Glutamatergic neuron (in vitro differentiated cells): ENCODE results near the gene NPC2. TPM values are rescaled to one million over a fixed set of nuclear protein-coding genes. Genes with fewer than 3 reads are reported as not detected.

ENCODE experiments used
- DNase-seq: peaks from one replicate; pipeline ENCODE4 v3.0.0; 2022
- H3K27ac Mint-ChIP-seq: one replicate; pipeline ENCODE4 v1.8.0; 2020; ENCODE audit warnings: mild to moderate bottlenecking, mixed read lengths, inconsistent platforms; ENCODE audit not compliant: unreplicated experiment
- H3K27me3 Mint-ChIP-seq: one replicate; pipeline ENCODE4 v1.8.0; 2020; ENCODE audit warnings: mild to moderate bottlenecking, moderate library complexity, mixed read lengths, inconsistent platforms; ENCODE audit not compliant: unreplicated experiment
- H3K36me3 Mint-ChIP-seq: one replicate; pipeline ENCODE4 v1.8.0; 2020; ENCODE audit warnings: mild to moderate bottlenecking, mixed read lengths, inconsistent platforms; ENCODE audit not compliant: unreplicated experiment
- H3K4me1 Mint-ChIP-seq: one replicate; pipeline ENCODE4 v1.8.0; 2020; ENCODE audit warnings: mild to moderate bottlenecking, low read depth, mixed read lengths, inconsistent platforms; ENCODE audit not compliant: unreplicated experiment
- H3K4me3 Mint-ChIP-seq: one replicate; pipeline ENCODE4 v1.8.0; 2020; ENCODE audit warnings: mild to moderate bottlenecking, mixed read lengths, inconsistent platforms; ENCODE audit not compliant: unreplicated experiment
- H3K9me3 Mint-ChIP-seq: one replicate; pipeline ENCODE4 v1.8.0; 2020; ENCODE audit warnings: mild to moderate bottlenecking, moderate library complexity, mixed read lengths, inconsistent platforms; ENCODE audit not compliant: unreplicated experiment
- CTCF ChIP-seq: fragments of 200-600 bp; sonication (generic); IDR thresholded peaks from one replicate; pipeline ENCODE4 v1.5.0; 2021; ENCODE audit not compliant: partially characterized antibody, unreplicated experiment
- long read RNA-seq: library from polyadenylated mRNA; unstranded; transcript quantifications from one replicate; pipeline ENCODE4 v2.0.0, GENCODE V29; 2020; ENCODE audit not compliant: unreplicated experiment
- total RNA-seq: library from RNA; stranded (reverse); fragmentation: NEBNext Ultra II Directional; extraction: Animal tissue kit (Norgen Biotek cat#: 25700); gene quantifications from one replicate; pipeline ENCODE4 v1.2.1, GENCODE V29; 2021; ENCODE audit not compliant: unreplicated experiment

The NPC2 gene
- total RNA-seq = 17.6 TPM
- long read RNA-seq, transcript NPC2-207 (5 exons, 1,035 nt) = major isoform, 28 of 29 reads
- long read RNA-seq, partial matches to known transcripts = 0 of 29 reads
- long read RNA-seq, other reads (novel, unspliced or antisense) = 1 of 29 reads

GRCh38 chr14:74492776-74493342 is at the start of gene NPC2:
NPC2 (minus strand) TSS chr14:74493305; CDS start chr14:74493274, 31 bp downstream.
- no peaks in the 10 kb centered on the region for H3K36me3 Mint-ChIP-seq
- H3K27ac Mint-ChIP-seq = peak within 1 kb of the TSS; percentile 71

GRCh38 chr14:74542056-74542685 is 49.1 kb upstream of the NPC2 start:
- no peak for TF ChIP-seq CTCF
- H3K36me3 Mint-ChIP-seq = no peaks in the 10 kb centered on the region
- H3K4me3 Mint-ChIP-seq = no peak overlapping the region
- H3K9me3 Mint-ChIP-seq = peaks cover 3% of the 10 kb centered on the region
- DNase-seq = no peak
- peaks cover 3% of the 10 kb centered on the region for H3K4me1 Mint-ChIP-seq
- no peak overlapping the region for H3K27ac Mint-ChIP-seq
- H3K27me3 Mint-ChIP-seq = peaks cover 3% of the 10 kb centered on the region

More at GRCh38 chr14:74492776-74493342, at the start of gene NPC2:
- H3K27me3 Mint-ChIP-seq = peaks cover 7% of the 10 kb centered on the region
- H3K9me3 Mint-ChIP-seq = no peaks in the 10 kb centered on the region
- peak within 1 kb of the TSS; percentile 92 for H3K4me3 Mint-ChIP-seq
- no peak for DNase-seq
- no peak for TF ChIP-seq CTCF
- peaks cover 4% of the 10 kb centered on the region for H3K4me1 Mint-ChIP-seq

- no peak for DNase-seq
- no peak for TF ChIP-seq CTCF
- Mint-ChIP-seq H3K9me3 (peaks cover 3% of the 10 kb centered on the region), H3K36me3 (no peaks in the 10 kb centered on the region), H3K27me3 (peaks cover 3% of the 10 kb centered on the region), H3K4me1 (peaks cover 3% of the 10 kb centered on the region), H3K4me3 (no peak overlapping the region), H3K27ac (no peak overlapping the region)
These were observed 48.1 kb upstream of the NPC2 start for GRCh38 chr14:74541225-74541624.

- H3K27ac Mint-ChIP-seq = no peak overlapping the region
- H3K36me3 Mint-ChIP-seq = no peaks in the 10 kb centered on the region
- H3K9me3 Mint-ChIP-seq = peaks cover 3% of the 10 kb centered on the region
- no peak for DNase-seq
- peaks cover 3% of the 10 kb centered on the region for H3K27me3 Mint-ChIP-seq
- no peak overlapping the region for H3K4me3 Mint-ChIP-seq
- peaks cover 3% of the 10 kb centered on the region for H3K4me1 Mint-ChIP-seq
- TF ChIP-seq CTCF = no peak
These were observed 46.4 kb upstream of the NPC2 start for GRCh38 chr14:74539503-74539902.
